HL-60 (cell line): ENCODE results near the gene CTNNA3.

Source experiments
- DNase-seq, 2 experiments: peaks; one replicate each; pipeline ENCODE4 v3.0.0-alpha.2; 2010 to 2020; ENCODE audit warnings: low read depth in 1 of 2, low spot score in 1 of 2
- H3K27ac ChIP-seq: fragments of 250-450 bp; sonication (Bioruptor Pico); replicated peaks from 2 replicates; pipeline ENCODE4 v1.5.1; 2020; ENCODE audit warnings: mild to moderate bottlenecking, moderate library complexity
- H3K27me3 ChIP-seq: fragments of 250-450 bp; sonication (Bioruptor Pico); 2 replicates; pipeline ENCODE4 v1.5.1; 2021; ENCODE audit warnings: mild to moderate bottlenecking, moderate library complexity; ENCODE audit not compliant: insufficient read depth, poor library complexity, severe bottlenecking
- H3K4me3 ChIP-seq: replicated peaks from 2 replicates; pipeline ENCODE4 v1.5.1; 2011; ENCODE audit warnings: mild to moderate bottlenecking, control low read depth, low read length; ENCODE audit not compliant: insufficient read depth
- GABPA ChIP-seq: IDR thresholded peaks from 2 replicates; pipeline ENCODE4 v1.6.1; 2012; ENCODE audit warnings: low read depth
- POLR2AphosphoS5 ChIP-seq: IDR thresholded peaks from 2 replicates; pipeline ENCODE4 v1.6.1; 2012; ENCODE audit warnings: low read depth
- SPI1 ChIP-seq: IDR thresholded peaks from 2 replicates; pipeline ENCODE4 v1.6.1; 2012; ENCODE audit warnings: low read depth, mild to moderate bottlenecking, borderline replicate concordance
- TF ChIP-seq, protein P1 (sequence below): IDR thresholded peaks from one replicate; pipeline ENCODE4 v1.5.1; 2011; ENCODE audit warnings: low read length, control low read depth, inconsistent platforms; ENCODE audit not compliant: insufficient read depth
- TF ChIP-seq, protein P2 (sequence below): IDR thresholded peaks from 2 replicates; pipeline ENCODE4 v1.6.1; 2012; ENCODE audit warnings: low read depth; ENCODE audit not compliant: insufficient replicate concordance

CTNNA3 gene

DNA sequence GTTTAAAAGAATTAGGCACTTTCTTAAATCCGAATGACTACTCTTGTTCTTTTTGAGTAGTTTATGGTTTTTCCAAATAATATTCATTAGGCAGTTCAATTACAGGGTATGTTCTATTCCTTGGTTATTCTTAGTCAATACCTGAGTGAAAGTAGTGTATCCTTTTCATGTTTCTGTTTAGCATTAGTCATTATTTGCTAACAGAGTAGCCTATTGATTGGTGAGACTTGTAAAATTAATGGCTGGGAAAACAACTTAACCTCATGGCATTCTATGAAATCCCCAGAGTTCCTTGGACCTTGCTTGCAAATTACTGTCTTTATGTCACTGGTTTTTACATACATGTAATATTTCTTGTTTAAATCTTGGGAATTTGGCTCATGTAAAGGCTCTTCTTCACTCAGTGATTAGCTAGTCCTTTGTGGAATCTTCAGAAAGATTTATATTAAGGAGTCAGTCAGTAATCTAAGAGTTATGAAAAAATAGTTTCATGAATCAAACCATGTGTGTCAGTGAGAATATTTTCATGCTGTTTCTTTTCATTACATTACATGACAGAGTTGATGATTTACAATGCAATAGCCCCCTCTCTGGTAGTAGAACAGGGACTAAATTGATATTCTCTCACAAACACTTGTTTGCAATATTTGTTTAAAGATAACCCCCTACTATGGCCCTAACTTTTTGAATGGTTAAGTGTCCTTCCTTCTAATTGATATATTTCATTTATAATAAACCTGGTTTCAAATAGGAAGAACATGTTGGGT, 851.6 kb downstream of the CTNNA3 start:
- DNase-seq, result no peak
- Histone ChIP-seq H3K27ac (no peak overlapping the region), H3K27me3 (no peaks in the 10 kb centered on the region), H3K4me3 (no peak overlapping the region)
- no peak for TF ChIP-seq GABPA
- TF ChIP-seq, protein P1, sequence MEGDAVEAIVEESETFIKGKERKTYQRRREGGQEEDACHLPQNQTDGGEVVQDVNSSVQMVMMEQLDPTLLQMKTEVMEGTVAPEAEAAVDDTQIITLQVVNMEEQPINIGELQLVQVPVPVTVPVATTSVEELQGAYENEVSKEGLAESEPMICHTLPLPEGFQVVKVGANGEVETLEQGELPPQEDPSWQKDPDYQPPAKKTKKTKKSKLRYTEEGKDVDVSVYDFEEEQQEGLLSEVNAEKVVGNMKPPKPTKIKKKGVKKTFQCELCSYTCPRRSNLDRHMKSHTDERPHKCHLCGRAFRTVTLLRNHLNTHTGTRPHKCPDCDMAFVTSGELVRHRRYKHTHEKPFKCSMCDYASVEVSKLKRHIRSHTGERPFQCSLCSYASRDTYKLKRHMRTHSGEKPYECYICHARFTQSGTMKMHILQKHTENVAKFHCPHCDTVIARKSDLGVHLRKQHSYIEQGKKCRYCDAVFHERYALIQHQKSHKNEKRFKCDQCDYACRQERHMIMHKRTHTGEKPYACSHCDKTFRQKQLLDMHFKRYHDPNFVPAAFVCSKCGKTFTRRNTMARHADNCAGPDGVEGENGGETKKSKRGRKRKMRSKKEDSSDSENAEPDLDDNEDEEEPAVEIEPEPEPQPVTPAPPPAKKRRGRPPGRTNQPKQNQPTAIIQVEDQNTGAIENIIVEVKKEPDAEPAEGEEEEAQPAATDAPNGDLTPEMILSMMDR, result no peak
- TF ChIP-seq POLR2AphosphoS5, result no peak
- TF ChIP-seq, protein P2, sequence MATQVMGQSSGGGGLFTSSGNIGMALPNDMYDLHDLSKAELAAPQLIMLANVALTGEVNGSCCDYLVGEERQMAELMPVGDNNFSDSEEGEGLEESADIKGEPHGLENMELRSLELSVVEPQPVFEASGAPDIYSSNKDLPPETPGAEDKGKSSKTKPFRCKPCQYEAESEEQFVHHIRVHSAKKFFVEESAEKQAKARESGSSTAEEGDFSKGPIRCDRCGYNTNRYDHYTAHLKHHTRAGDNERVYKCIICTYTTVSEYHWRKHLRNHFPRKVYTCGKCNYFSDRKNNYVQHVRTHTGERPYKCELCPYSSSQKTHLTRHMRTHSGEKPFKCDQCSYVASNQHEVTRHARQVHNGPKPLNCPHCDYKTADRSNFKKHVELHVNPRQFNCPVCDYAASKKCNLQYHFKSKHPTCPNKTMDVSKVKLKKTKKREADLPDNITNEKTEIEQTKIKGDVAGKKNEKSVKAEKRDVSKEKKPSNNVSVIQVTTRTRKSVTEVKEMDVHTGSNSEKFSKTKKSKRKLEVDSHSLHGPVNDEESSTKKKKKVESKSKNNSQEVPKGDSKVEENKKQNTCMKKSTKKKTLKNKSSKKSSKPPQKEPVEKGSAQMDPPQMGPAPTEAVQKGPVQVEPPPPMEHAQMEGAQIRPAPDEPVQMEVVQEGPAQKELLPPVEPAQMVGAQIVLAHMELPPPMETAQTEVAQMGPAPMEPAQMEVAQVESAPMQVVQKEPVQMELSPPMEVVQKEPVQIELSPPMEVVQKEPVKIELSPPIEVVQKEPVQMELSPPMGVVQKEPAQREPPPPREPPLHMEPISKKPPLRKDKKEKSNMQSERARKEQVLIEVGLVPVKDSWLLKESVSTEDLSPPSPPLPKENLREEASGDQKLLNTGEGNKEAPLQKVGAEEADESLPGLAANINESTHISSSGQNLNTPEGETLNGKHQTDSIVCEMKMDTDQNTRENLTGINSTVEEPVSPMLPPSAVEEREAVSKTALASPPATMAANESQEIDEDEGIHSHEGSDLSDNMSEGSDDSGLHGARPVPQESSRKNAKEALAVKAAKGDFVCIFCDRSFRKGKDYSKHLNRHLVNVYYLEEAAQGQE, result no peak
- TF ChIP-seq SPI1, result no peak

DNA sequence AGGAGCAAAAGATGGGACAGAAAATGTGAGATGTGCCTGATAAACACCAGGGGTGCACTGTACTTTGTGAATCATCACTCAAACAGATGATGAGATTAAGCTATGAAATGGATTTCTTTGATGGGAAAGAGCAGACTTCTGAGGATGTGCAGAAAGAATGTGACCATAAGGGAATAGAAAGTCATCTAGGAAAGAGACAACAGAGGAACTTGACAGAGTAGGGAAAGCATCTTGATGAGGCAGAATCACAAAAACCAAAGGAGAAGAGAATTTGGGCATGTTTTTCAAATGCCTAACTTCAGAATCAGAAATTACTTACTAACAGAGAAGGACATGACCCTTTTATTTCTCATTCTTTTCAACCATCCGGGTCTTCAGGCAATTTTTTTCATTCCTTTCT, 852.6 kb downstream of the CTNNA3 start:
- no peak overlapping the region for H3K4me3 ChIP-seq
- no peak for DNase-seq
- H3K27me3 ChIP-seq, result no peaks in the 10 kb centered on the region
- TF ChIP-seq, protein P2, result no peak
- TF ChIP-seq GABPA (no peak), SPI1 (no peak)
- TF ChIP-seq, protein P1, result no peak
- no peak overlapping the region for H3K27ac ChIP-seq

DNA sequence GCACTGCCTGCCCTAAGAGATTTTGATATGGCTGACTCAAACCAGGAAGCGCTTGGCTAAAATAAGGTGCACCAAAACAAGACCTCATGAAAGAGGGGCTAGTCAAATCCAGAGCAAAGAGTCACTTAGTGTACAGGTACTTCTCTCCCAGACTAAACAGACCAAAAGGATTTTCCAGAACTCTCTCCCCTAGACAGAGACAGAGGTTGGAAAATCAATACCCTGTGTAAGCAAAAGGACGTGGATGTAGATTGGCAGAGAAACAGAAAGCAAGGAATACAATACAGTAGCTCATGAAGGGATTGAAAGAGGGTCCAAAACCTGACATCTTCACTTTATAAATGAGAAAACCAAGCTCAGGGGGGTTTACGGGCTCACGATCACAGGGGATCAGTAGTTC, 853.1 kb downstream of the CTNNA3 start:
- TF ChIP-seq POLR2AphosphoS5 (no peak), SPI1 (no peak), GABPA (no peak)
- TF ChIP-seq, protein P1, result no peak
- TF ChIP-seq, protein P2, result no peak
- no peak overlapping the region for H3K4me3 ChIP-seq
- DNase-seq, result no peak
- no peaks in the 10 kb centered on the region for H3K27me3 ChIP-seq
- H3K27ac ChIP-seq, result no peak overlapping the region
